Activated CD4-positive, CD25-positive, alpha-beta regulatory T cell treated with anti-CD3 and anti-CD28 coated beads, Interleukin-2, amount 50 U/mL, for 72 hours (primary cell): ENCODE data around the gene CIAPIN1.
"Not testable (repeated sequence)": the region's sequence is repeated elsewhere in the genome, so short reads cannot be mapped to it uniquely, and the experiment has no call there.

Experiments
- DNase-seq: peaks from one replicate; pipeline ENCODE4 v3.0.0; 2021

CIAPIN1 gene

DNA sequence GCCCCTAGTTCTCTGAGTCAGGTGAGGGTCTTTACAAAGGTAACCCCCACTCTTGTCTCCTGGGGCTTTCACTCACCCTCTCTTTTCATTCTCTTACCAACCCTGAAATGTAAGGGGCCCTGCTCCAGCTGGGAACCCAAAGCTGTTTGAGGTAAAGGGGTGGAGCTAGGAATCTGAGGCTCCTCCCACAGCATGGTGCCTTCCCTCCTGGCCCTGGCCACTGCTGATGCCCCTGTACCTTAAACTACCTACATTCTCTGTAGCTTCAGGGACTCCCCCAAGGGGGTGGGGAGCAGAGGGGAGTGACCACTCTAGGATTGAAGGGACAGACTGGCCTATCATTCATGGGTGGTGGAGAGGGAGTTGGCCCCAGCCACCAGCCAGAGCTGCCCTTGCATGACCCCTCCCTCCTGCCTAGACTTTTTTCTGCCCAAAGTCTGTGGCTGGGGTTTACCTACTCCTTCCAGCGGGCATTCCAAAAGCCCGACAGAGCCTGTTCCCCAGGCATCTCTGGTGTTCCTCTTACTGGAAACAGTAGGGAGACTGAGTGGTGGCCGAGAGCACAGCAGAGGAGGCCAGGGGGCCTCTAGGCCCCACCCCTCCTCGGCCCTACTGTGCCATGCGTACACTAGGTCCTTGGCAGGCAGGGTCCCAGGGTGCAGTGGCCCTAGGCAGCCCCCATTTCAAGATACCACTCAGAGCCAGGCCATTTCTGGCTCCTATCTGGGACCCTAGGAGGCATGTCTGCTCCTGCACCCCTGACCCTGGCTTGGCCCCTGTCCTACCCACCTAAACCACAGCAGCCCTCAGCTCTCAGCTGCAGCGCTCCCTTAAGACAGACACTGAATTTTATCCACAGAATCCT, 29.6 kb upstream of the CIAPIN1 start:
- DNase-seq: no peak

DNA sequence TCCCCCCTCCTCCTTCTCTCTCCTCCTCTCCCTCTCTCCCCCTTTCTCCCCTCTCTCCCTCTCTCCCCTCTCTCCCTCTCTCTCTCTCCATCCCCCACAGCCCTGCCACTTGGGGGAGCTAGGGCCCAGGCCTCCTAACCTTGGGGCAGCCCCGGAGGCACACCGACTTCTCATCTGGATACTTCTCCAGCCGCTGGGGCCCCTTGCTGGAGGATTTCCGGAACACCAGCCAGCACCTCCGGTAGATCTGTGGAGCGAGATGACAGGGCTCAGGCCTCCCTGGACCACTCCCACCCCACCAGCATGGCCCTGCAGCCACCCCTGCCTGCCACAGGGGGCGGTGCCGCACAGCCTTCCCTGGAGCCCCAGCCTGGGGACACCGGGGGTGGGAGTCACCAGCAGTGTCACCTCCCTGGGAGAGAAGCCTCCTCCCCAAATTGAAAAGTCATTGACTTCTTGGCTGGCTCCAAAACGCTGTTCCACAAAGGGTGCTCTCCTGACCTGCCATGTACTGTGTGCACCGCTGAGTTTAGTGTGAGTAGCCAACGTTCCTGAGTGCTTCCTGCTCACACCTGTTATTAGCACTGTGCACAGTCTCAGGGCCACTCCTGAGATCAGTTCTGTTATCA, 28.6 kb upstream of the CIAPIN1 start:
- DNase-seq: peak; percentile 68

DNA sequence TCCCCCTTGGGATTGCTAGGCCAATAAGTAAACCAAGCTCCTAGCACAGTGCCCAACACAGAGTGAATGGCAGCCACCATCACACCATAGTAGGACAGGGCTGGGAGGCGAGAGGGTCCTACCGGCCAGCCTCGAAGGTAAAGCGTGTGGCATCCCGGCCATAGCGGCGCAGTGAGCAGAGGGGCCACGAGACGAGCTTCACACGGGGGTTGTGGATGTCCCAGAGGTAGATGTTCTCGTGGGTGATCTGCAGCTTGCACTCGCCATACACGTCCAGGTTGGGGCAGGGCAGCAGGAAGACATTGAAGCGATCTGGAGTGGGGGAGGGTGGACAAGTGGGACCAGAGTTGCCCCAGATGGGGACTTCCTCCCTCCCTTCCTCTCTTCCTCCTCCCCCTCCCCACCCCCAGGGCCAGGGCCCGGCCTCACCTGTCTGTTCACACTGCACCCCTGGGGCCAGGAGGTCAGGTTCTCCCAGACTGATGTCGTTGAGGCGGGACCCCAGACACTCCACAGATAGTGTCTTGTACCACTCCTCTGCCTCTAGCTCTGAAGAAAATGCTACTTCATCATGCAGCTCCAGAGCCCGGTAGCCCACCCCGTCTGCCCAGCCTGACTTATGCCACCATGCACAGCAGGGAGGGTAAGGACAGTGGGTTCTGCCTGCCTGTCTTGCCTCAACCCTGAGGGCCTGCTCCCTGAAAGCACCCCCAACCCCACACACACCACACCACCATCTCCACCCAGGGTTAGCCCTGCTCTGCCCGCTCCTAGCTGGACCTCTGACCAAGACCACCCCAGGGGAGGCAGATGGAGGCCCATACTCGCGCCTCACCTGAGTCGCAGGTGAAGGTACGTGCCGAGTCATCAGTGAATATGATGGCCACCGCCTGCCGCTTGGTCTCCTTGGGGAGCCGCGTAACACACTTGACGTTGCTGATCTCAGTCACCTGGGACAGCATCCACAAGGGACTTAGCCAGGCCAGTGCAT, 27.8 kb upstream of the CIAPIN1 start:
- DNase-seq: no peak

DNA sequence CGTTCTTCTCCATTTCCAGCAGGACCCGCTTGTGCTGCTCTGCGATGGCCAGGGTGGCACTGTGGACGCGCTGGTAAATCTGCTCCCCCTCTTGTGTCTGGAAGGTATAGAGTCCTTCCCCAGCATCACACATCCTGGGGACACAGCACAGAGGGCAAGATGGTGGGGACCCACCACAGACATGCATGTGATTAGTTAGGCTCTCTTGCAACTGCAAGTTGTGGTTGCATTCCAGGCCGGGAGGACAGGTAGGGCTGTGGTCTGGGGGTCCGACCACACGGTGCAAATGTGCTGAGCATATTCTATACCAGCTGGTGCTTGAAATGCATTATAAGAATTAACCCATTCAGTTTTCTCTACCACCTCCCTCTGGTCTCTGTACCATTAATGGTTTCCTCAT, 26.7 kb upstream of the CIAPIN1 start:
- DNase-seq: no peak

DNA sequence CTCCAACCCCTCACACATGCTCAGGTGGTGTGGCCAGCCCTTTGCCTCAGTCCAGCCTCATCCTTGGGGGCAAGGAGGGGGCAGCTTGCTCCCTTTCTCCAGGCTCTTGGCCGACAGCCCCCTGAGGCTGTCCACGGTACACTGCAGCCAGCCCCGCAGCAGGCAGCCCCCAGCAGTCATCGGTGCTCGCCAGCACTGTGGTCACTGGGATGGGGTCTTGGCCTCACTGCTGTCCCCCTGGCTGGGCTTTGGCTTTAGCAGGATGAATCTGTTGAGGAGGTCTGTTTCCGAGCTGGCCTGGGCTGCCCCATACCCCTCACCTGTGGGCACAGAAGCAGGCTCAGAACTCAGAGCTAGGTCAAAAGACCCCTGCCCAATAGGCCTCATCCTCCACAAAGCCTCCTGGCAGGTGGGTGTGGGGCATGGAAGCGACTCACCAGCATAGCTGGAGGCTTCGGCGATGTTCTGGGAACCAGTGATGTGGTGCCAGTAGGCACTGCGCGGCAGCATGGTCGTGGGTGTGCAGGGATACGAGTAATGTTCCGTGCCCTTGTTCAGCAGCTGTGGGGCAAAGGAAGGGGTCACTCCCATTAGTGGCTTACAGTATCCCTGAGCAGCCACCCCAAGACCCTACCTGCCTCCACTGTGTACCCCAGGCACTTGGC, 26.1 kb upstream of the CIAPIN1 start:
- no peak for DNase-seq

DNA sequence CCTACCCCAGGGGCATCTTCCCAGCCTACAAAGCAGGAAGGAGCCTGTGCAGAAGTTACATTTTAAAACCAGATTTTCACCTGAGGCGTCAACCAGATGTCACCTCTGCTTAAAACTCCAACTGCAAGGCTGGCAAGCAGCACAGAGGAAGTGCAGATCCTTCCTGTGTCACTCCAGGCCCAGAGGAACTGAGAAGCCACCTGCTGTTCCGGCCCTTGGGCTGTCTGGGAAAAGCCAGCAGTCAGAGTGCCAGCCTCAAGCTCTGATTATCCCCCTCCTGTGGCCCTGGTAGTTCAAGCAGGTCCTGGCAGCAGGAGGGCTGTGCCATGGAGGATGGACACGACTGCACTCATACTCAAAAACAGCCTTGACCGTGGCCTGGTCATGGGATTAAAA, 25.5 kb upstream of the CIAPIN1 start:
- no peak for DNase-seq

DNA sequence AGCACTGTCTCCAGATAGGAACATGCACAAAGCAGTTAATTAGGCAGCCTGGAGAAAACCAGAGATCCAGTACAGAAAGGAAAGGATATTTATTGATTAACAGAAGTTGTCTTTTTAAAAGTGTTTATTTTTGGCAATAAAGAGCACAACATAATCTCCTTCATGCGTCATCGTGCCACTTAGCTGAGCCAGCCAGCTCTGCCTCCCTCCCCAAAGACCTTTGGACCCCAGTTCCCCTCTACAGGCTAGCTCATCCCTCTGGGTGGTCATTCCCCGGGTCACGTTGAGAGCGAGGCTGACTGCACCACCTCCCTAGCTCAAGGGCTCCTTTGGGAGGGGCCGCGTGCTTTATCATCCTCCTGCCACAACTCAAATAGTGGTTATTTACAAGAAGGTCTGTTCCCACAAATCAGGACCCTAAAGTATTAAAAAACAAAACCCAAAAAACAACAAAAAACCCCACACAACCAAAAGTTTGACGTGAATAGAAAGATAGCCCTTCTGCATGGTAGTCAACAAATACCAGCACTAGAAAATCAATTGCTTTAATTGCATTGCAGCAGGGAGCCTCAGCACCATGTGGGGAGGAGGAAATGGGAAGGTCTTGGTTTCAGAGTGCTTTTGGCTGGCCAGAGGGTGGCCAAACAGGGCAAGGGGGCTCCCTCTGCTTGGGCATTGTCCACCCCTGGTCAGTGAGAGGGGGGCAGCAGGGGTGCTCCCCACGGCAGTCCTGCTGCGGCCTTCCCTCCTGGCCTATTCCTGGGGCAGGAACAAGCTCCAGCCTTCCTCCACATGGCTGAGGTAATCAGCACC, 24.9 kb upstream of the CIAPIN1 start:
- no peak for DNase-seq

DNA sequence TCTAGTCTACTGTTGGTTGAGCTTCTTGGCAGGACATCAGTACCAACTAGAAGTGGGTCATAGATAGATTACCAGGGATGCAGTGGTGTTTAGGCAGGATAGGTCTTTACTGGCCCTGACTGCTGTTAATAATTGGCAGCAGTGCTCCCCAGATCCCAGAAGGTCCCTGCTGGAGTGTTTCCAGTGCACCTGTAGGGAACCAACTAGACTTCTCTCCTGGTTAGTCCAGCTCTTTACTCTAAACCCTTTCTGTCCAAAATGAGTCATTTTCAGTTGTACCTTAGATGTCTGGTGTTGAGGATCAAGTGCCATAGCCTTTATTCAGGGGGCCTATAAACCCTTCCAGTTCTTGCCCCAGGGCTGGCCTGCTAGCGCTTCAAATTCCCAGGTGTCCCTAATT, 24.0 kb upstream of the CIAPIN1 start:
- DNase-seq: no peak

DNA sequence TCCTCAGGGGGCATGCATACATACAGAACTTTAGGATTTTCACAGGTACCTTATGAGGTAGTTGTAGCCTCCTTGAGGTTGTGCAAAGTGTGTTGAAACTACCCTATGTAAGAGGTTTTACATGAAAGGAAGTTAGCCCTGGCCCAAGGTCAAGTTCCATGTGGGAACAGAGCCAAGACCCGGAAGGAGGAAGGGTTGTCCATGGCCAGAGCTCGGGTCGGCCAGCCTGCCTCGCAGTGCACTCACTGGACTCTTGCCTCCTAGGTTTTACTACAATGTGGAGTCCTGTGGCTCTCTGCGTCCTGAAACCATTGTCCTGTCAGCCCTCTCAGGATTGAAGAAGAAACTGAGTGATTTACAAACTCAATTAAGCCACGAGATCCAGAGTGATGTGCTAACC, 23.5 kb upstream of the CIAPIN1 start:
- DNase-seq: no peak

DNA sequence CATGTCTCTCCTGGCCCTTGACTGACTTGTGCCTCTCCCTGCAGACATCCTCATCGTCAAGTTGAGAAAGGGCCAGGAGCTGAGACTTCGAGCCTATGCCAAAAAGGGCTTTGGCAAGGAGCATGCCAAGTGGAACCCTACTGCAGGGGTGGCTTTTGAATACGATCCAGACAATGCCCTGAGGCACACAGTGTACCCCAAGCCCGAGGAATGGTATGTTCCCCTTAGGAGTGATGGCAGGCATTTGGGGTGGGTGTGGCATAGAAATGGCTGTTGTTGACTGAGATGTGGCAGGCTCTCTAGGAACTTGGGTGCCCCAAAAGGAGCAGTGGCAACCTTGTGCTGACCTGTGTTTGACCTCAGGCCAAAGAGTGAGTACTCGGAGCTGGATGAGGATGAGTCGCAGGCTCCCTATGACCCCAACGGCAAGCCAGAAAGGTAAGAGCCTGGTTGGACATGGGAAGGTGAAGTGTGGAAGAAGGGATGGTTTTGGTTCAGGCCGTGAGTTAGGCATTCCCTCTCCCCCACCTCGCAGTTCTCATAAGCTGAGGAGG, 22.8 kb upstream of the CIAPIN1 start:
- no peak for DNase-seq

DNA sequence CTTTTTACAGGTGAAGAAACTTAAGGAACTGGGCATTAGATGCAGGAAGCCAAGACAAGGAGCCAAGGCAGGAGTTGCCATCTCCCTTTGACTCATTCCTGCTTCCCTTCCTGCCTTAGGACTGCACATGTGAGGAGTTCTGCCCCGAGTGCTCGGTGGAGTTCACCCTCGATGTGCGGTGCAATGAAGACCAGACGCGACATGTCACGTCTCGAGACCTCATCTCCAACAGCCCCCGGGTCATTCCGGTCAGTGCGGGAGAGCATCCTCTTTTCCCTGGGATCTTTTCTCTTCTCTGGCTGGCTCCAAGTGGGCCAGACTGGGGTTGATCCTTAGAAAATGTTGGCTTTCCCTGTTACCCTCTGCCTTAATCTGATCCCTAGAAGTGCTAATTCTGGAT, 21.9 kb upstream of the CIAPIN1 start:
- DNase-seq: no peak

DNA sequence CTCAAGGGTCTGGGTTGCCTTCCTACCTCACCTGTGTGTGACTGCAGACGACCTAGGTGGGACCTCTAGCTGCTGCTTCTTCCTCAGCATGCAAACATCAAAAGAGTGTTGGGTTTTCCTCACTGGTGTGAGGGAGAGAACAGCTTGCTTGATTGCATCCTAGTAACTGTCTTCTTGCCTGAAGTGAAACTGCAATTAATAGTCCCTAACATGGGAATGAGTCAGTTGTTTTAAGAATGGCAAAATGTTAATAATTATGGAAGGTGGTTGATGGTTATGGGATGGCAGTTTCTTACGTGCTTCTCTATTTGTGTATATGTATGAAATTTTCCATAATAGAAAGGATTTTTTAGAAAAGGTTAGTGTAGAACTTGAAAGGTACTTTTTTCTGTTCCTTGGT, 21.2 kb upstream of the CIAPIN1 start:
- no peak for DNase-seq

DNA sequence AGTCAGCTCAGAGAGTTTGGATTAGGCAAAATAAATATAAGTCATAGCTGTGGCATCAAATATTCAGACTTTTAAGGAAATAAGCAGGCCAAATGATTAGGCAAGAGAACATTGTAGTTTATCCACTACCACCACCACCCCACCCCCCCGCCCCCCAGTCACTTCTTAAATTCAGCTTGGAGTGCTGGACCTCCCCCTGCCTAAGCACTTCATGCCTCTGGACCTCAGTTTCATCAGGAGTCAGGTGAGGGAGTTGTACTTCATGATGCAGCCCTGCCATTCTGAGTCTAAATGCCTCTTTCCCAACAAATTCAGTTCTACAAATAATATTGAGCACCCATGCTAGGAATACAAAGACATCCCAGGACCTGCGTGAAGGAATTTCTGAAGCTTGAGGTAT, 17.3 kb upstream of the CIAPIN1 start:
- DNase-seq: no peak

DNA sequence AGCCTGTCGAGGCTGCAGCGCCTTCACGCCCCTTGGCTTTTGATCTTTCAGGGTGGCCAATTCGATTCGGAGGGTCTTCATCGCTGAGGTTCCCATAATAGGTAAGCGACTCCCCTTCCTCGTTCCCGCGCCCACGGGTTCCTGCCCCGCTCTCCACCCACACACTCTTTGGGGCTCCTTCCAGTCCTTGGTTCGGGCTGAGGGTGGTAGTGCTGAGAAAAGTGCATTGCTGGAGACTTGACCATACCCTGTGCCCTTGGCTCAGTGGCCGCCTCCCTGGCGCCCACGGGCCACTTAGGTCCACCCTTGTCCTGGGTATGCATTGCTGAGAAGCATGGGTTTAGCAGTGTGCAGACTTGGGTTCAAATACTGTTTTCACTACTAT, 15.8 kb upstream of the CIAPIN1 start:
- DNase-seq: no peak

DNA sequence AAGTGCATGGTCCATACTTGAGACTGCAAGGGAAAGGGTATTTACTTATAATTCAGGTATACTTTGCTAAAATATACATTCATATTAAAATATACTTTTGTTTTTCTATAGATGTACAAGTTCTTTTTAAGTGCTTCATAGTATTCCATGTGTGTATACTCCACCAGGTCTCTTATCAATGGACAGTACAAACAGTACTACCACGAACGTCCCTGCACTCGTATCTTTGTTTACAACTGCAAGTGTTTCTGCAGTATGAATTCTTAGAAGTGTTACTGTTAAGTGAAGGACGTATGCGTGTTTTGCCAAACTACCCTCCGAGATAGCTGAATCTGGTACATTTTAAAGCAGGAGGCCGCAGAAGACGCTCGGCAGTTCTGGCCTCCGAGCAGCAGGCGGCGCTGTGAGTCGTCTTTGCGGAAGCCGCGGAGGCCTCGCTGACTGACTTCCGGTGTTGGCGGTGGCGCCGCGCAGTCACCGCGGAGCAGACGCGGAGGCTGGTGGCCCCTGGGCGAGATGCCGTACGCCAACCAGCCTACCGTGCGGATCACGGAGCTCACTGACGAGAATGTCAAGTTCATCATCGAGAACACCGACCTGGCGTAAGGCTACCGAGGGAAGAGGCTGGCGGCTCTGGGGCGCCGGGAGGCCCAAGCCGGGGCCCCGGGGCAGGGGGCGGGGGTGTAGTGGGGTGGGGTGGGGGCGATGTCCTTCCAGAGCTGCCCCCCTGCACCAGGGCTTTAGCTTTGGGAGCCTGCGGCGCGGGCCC, 15.2 kb upstream of the CIAPIN1 start, which contains the start of gene POLR2C:
Gene POLR2C (plus strand): TSS at position 471 of the 769 bp plus-strand sequence. CDS start 46 bp downstream, at position 517.
- DNase-seq: peak; percentile 96

DNA sequence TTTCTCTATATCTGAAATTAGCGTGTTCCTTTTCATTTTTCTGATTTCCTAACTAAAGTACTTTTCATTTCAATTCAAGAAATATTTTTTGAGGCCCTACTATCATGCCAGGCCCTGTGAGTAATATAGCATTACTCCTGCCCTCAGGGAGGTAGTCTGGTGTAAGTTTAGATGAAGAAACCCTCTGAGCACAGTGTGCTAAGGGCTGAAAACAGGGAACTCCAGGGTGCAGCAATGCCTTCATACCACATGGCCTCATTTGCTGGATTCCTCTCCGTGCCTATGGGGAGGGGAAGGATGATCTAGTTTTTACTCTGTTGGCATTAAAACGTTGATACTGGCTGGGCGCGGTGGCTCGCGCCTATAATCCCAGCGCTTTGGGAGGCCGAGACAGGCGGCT, 4.8 kb upstream of the CIAPIN1 start:
- no peak for DNase-seq

DNA sequence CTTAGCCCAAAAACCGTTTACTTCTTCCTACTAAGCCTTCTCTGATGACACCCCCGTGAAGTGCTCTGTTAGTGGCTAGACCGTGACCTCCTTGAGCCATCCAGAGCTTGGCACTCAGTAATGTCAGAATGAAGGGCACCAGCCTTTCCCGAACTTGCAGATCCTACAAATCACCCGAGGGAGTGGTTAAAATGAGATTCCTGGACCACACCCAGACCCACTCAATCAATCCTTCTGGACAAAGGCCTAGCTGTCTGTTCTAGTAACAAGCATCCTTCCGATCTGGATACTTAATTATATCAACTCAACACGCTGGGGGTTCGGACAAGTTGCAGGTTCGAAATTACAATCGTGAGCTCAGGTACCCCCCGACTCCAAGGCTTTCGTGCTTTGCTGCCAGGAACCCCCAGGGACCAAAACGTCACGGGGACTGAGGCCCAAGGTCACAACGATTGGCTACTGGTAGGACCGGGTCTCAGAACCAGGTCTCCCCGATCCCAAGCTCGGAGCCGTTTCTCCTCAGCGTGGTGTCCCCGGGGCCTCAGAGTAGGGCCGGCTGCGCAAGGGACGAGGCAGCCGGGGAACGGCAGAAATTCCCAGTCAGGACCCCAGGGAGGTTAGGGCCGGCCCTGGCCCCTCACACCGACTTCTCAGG, 527 bp downstream of the CIAPIN1 start:
- DNase-seq: no peak

DNA sequence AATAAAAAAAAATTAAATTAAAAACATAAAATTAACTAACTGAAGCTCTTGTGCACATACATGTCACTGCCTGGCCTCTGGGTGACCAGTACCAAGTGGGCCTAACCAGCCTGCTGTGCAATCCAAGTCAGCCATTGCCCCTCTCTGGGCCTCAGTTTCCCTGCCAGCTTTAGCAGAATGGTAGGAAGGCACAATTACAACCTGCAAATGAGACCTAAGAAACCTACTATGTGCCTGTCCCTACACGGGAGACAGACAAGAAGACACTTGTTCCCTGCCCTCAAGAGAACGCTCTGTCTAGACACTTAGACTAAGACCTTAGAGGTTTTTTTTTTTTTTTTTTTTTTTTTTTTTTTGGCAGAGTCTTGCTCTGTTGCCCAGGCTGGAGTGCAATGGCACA, 1.7 kb downstream of the CIAPIN1 start:
- no peak for DNase-seq

DNA sequence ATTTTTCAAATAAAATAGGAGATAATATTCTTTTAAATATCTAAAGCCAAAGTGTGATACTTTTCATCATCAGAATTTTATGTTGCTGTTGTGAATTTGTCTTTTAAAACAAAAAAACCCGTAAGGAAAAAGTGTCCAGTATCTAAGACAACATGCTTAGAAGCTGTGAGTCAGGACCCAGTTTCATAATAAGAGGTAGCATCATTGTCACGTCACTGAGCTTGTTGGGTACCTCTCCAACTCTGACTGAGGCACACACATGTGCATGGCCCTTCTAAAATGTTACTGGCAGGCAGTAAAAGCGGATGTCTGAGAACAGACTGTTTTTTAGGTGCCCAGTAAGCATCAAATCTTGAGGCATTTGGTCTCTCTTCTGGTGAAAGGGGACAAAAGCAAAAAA, 2.5 kb downstream of the CIAPIN1 start:
- DNase-seq: no peak

DNA sequence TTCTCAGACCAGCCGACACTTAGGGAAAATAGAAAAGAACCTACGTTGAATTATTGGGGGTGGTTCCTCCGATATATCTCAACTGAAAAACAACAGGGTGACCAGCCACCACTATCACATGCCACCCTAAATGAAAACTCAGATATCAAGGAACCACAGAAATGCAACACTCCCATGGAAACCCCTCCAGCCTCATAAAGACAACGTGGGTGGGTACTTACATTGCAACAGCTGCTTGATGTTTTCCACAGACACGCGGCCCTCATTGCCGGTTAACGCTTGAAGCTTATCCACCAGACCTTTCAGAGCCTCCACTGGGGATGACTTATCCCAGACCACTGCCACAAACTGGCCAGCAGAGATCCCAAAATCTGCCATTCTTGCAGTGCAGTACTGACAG, 6.6 kb downstream of the CIAPIN1 start:
- not testable (repeated sequence) for DNase-seq
